Liver (tissue), 9 donors: Measurements from ENCODE around the gene CDC25A. TPM values are rescaled to one million over a fixed set of nuclear protein-coding genes. Genes with fewer than 3 reads are reported as not detected.
A peak's percentile ranks its signal among the peaks of the same experiment; 100 is the strongest.

Experiments
- DNase-seq: peaks from one replicate; pipeline ENCODE4 v3.0.0-alpha.2; 2017; ENCODE audit warnings: low spot score
- H3K27ac ChIP-seq, 2 donors: one replicate each; pipeline ENCODE4 v1.7.0; 2013; ENCODE audit warnings: inconsistent platforms in 2 of 2, low read length in 2 of 2, control low read depth in 1 of 2, low read depth in 1 of 2, mild to moderate bottlenecking in 1 of 2
- H3K27me3 ChIP-seq, 4 donors: one replicate each; pipeline versions ENCODE4 v1.6.1 to v1.7.0; 2013; ENCODE audit warnings: low read length in 3 of 4, inconsistent platforms in 1 of 4, mild to moderate bottlenecking in 1 of 4, moderate library complexity in 1 of 4; ENCODE audit not compliant: control insufficient read depth in 4 of 4, insufficient read depth in 4 of 4
- H3K36me3 ChIP-seq, 4 donors: one replicate each; pipeline versions ENCODE4 v1.6.1 to v1.7.0; 2013; ENCODE audit warnings: low read length in 3 of 4, mild to moderate bottlenecking in 3 of 4, low read depth in 1 of 4, moderate library complexity in 1 of 4; ENCODE audit not compliant: control insufficient read depth in 4 of 4, insufficient read depth in 3 of 4
- H3K4me1 ChIP-seq, 4 donors: one replicate each; pipeline versions ENCODE4 v1.6.1 to v1.7.0; 2013; ENCODE audit warnings: low read length in 3 of 4, mild to moderate bottlenecking in 3 of 4, moderate library complexity in 1 of 4; ENCODE audit not compliant: control insufficient read depth in 4 of 4, insufficient read depth in 4 of 4
- H3K4me3 ChIP-seq, 3 donors: one replicate each; pipeline versions ENCODE4 v1.6.1 to v1.7.0; 2013; ENCODE audit warnings: low read length in 3 of 3, control low read depth in 1 of 3, low read depth in 1 of 3, mild to moderate bottlenecking in 1 of 3
- H3K9ac ChIP-seq, 2 donors: one replicate each; pipeline ENCODE4 v1.7.0; 2013; ENCODE audit warnings: low read length in 2 of 2, mild to moderate bottlenecking in 2 of 2, moderate library complexity in 2 of 2, control low read depth in 1 of 2, low read depth in 1 of 2
- H3K9me3 ChIP-seq, 4 donors: one replicate each; pipeline versions ENCODE4 v1.6.1 to v1.7.0; 2013; ENCODE audit warnings: low read length in 3 of 4; ENCODE audit not compliant: control insufficient read depth in 4 of 4
- FOXA2 ChIP-seq: IDR thresholded peaks from 2 replicates; pipeline ENCODE4 v1.6.1; 2016; ENCODE audit warnings: antibody characterized with exemption
- GABPA ChIP-seq, 2 donors: IDR thresholded peaks in 1 of 2; conservative IDR thresholded peaks in 1 of 2; 2 replicates each; pipeline ENCODE4 v1.6.1; 2016; ENCODE audit warnings: antibody characterized with exemption in 2 of 2, mild to moderate bottlenecking in 1 of 2, moderate library complexity in 1 of 2
- HNF4A ChIP-seq, 2 donors: conservative IDR thresholded peaks; 2 replicates each; pipeline ENCODE4 v1.6.1; 2016; ENCODE audit warnings: antibody characterized with exemption in 2 of 2, mild to moderate bottlenecking in 2 of 2
- JUND ChIP-seq, 2 donors: IDR thresholded peaks; 2 replicates each; pipeline ENCODE4 v1.6.1; 2016; ENCODE audit warnings: antibody characterized with exemption in 2 of 2
- NR2F2 ChIP-seq: IDR thresholded peaks from 2 replicates; pipeline ENCODE4 v1.6.1; 2016; ENCODE audit warnings: antibody characterized with exemption
- RAD21 ChIP-seq, 2 donors: IDR thresholded peaks; 2 replicates each; pipeline ENCODE4 v1.6.1; 2016; ENCODE audit warnings: antibody characterized with exemption in 2 of 2, mild to moderate bottlenecking in 2 of 2
- RXRA ChIP-seq, 2 donors: IDR thresholded peaks; 2 replicates each; pipeline ENCODE4 v1.6.1; 2017 to 2018; ENCODE audit warnings: antibody characterized with exemption in 2 of 2, mild to moderate bottlenecking in 1 of 2
- SP1 ChIP-seq: IDR thresholded peaks from 2 replicates; pipeline ENCODE4 v1.6.1; 2018; ENCODE audit warnings: antibody characterized with exemption, mild to moderate bottlenecking
- TAF1 ChIP-seq: conservative IDR thresholded peaks from 2 replicates; pipeline ENCODE4 v1.6.1; 2016; ENCODE audit warnings: antibody characterized with exemption, mild to moderate bottlenecking
- YY1 ChIP-seq: IDR thresholded peaks from 2 replicates; pipeline ENCODE4 v1.6.1; 2016; ENCODE audit warnings: antibody characterized with exemption, mild to moderate bottlenecking
- WGBS: extraction: QIAGEN DNeasy Blood & Tissue Kit; methylation state at CpG from one replicate; pipeline ENCODE4 v1.1.7; 2013; 5-methylcytosine and 5-hydroxymethylcytosine counted together
- polyA plus RNA-seq, 2 donors: library from polyadenylated mRNA; stranded (reverse) in 1 of 2; unstranded in 1 of 2; fragments of 200-250 nt in 1 of 2; fragments of >200 nt in 1 of 2; fragmentation: Nextera tagmentation in 1 of 2; extraction: Ambion mirVana in 1 of 2; gene quantifications; one replicate each; pipeline versions ENCODE4 v1.2.1 to v1.2.3, GENCODE V29; 2013 to 2015
- total RNA-seq, 2 donors: library from RNA; depleted of rRNA; stranded (reverse); fragments of >200 nt; gene quantifications; one replicate each; pipeline ENCODE4 v1.2.3, GENCODE V29; 2014
- TF ChIP-seq, protein P1 (sequence below): IDR thresholded peaks from 2 replicates; pipeline ENCODE4 v1.6.1; 2016; ENCODE audit warnings: antibody characterized with exemption
- TF ChIP-seq, protein P2 (sequence below): IDR thresholded peaks from 2 replicates; pipeline ENCODE4 v1.6.1; 2016; ENCODE audit warnings: antibody characterized with exemption
- TF ChIP-seq, protein P3 (sequence below): fragments of 150-350 bp; IDR thresholded peaks from 2 replicates; pipeline ENCODE4 v1.5.1; 2017; ENCODE audit warnings: improper control_type of control experiment, low read depth, low read length; ENCODE audit not compliant: missing input control
- TF ChIP-seq, protein P4 (sequence below): IDR thresholded peaks from 2 replicates; pipeline ENCODE4 v1.6.1; 2016; ENCODE audit warnings: antibody characterized with exemption, mild to moderate bottlenecking
- TF ChIP-seq, protein P5 (sequence below): IDR thresholded peaks from 2 replicates; pipeline ENCODE4 v1.6.1; 2016; ENCODE audit warnings: antibody characterized with exemption
- donor health status: healthy.
- donor health status: healthy.
- donor health status: healthy.
- donor health status: healthy.
- donor health status: healthy.

CDC25A gene
- total and polyA plus RNA-seq, 4 donors: 0.18 to 29.6 (median 0.60) TPM

DNA sequence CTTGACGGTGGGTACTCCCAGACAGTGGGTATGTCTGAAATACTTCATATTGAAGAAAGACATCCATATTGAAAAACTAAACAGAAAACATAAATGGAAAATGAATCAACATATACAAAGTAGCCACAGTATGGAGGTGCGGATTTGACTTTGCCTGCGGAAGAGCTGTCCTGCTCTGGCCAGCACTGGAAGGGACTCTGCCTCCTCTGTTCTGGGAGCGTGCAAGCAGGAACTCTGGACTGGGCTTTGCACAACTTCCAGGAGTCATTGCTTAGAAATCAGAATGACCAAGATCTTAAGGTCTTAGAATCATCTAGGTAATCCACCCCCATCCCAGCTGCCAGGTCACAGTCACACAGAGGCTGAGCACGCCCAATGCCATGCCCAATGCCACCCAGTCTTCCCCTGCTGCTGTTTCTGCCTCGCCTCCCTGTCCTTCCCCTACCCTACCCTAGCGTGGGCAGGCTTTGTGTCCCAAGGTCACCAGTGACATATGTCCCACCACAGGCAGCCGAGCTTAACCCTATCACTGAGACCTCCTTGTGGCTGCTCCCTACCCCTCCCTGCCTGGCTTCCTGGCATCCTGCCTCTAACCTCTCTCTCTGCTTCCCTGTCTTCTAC is 36.3 kb downstream of the CDC25A start:
- no peaks in the 10 kb centered on the region for H3K27me3 ChIP-seq
- H3K9ac ChIP-seq: no peak overlapping the region
- 40% methylated on average over 8 of the region's 8 CpGs for WGBS
- H3K36me3 ChIP-seq: no peaks in the 10 kb centered on the region
- no peaks in the 10 kb centered on the region for H3K9me3 ChIP-seq
- no peak overlapping the region for H3K4me3 ChIP-seq
- peaks cover 0 to 8% (median 4%) of the 10 kb centered on the region in 4 donors for H3K4me1 ChIP-seq
- DNase-seq: no peak
- TF ChIP-seq HNF4A (conservative IDR thresholded peaks at IDR 0.05): peak; percentile 38 to 45
- TF ChIP-seq GABPA (IDR thresholded peaks at IDR 0.05 in 1 of 2, conservative IDR thresholded peaks at IDR 0.05 in 1 of 2): no peak
- peak in 1 of 2 donors; percentile 22 for TF ChIP-seq RAD21 (IDR thresholded peaks at IDR 0.05)
- H3K27ac ChIP-seq: peak overlapping the region in 1 of 2 donors; percentile 3

DNA sequence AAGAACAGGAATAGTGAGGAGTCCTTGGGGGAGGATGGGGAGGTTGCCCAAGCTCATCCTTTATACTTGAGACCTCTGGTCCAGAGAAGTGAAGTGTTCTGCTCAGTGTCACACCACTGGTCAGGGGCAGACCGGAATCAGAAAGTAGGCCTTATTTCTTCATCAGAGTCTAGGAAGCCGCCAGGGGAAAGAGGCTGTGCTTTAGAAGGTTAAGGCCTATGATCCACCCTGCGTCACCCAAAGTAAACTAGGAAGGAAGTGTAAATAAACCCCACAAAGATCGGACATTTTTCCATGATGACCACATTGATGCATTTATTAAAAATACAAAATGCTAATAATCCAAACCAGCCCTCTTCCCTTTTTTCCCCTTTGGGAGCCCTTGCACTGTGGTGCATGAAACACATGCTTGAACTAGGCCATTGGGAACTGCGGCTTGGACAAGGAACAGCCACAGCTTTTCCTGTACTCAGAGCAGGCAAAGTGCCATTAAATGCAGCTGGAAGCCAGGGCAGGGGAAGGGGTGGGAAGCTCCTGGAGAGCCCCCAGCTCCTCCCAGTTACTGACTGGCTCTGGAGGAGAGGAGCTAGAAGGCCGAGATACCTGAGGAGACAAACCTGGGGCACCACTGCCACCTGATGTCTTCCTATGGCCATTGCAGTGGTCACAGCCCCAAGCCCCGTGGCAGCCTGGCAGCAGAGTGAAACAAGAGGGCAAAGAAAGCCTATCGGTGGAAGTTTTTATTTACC is 37.0 kb downstream of the CDC25A start:
- no peaks in the 10 kb centered on the region for H3K36me3 ChIP-seq
- H3K9me3 ChIP-seq: no peaks in the 10 kb centered on the region
- H3K27ac ChIP-seq: no peak overlapping the region
- no peak overlapping the region for H3K9ac ChIP-seq
- H3K4me1 ChIP-seq: peaks cover 0 to 8% (median 4%) of the 10 kb centered on the region in 4 donors
- TF ChIP-seq, protein P1, sequence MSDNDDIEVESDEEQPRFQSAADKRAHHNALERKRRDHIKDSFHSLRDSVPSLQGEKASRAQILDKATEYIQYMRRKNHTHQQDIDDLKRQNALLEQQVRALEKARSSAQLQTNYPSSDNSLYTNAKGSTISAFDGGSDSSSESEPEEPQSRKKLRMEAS: no peak
- TF ChIP-seq YY1 (peak; percentile 15), HNF4A (conservative IDR thresholded peaks at IDR 0.05) (no peak), RAD21 (IDR thresholded peaks at IDR 0.05) (peak; percentile 96 to 97), SP1 (no peak), NR2F2 (peak; percentile 55), RXRA (IDR thresholded peaks at IDR 0.05) (peak in 1 of 2 donors; percentile 10), JUND (IDR thresholded peaks at IDR 0.05) (no peak), FOXA2 (no peak)
- TF ChIP-seq, protein P2, sequence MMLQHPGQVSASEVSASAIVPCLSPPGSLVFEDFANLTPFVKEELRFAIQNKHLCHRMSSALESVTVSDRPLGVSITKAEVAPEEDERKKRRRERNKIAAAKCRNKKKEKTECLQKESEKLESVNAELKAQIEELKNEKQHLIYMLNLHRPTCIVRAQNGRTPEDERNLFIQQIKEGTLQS: no peak
- TF ChIP-seq, protein P3, sequence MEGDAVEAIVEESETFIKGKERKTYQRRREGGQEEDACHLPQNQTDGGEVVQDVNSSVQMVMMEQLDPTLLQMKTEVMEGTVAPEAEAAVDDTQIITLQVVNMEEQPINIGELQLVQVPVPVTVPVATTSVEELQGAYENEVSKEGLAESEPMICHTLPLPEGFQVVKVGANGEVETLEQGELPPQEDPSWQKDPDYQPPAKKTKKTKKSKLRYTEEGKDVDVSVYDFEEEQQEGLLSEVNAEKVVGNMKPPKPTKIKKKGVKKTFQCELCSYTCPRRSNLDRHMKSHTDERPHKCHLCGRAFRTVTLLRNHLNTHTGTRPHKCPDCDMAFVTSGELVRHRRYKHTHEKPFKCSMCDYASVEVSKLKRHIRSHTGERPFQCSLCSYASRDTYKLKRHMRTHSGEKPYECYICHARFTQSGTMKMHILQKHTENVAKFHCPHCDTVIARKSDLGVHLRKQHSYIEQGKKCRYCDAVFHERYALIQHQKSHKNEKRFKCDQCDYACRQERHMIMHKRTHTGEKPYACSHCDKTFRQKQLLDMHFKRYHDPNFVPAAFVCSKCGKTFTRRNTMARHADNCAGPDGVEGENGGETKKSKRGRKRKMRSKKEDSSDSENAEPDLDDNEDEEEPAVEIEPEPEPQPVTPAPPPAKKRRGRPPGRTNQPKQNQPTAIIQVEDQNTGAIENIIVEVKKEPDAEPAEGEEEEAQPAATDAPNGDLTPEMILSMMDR: peak; percentile 89
- peak; percentile 59 for DNase-seq
- H3K4me3 ChIP-seq: no peak overlapping the region
- 40% methylated on average over 8 of the region's 8 CpGs for WGBS
- H3K27me3 ChIP-seq: no peaks in the 10 kb centered on the region

DNA sequence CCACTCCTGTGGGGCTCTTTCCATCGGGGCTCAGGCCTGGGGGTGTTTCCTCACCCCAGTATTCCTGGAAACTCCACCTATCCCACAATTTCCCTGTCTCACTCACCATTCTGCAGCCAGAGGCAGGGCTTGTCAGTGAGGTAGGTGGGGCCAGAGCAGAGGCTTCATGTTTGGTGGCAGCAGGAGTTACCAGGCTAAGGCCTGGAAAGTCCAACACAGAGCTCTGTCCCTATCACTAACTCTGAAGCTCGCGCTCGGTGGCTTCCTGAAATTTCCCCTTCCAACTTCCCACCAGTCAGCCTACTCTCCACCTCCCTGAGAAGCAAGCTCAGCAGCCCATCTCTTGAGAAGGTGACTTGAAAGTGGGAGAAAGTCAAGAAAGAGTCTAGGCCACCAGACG is 44.2 kb downstream of the CDC25A start:
- Histone ChIP-seq H3K36me3 (no peaks in the 10 kb centered on the region), H3K4me3 (no peak overlapping the region), H3K9me3 (no peaks in the 10 kb centered on the region), H3K9ac (no peak overlapping the region), H3K27me3 (no peaks in the 10 kb centered on the region), H3K4me1 (no peaks in the 10 kb centered on the region), H3K27ac (no peak overlapping the region)
- 83% methylated on average over 5 of the region's 5 CpGs for WGBS
- DNase-seq: no peak
- no peak for TF ChIP-seq RAD21 (IDR thresholded peaks at IDR 0.05)
- TF ChIP-seq, protein P1: no peak
- TF ChIP-seq TAF1: no peak
- TF ChIP-seq, protein P4, sequence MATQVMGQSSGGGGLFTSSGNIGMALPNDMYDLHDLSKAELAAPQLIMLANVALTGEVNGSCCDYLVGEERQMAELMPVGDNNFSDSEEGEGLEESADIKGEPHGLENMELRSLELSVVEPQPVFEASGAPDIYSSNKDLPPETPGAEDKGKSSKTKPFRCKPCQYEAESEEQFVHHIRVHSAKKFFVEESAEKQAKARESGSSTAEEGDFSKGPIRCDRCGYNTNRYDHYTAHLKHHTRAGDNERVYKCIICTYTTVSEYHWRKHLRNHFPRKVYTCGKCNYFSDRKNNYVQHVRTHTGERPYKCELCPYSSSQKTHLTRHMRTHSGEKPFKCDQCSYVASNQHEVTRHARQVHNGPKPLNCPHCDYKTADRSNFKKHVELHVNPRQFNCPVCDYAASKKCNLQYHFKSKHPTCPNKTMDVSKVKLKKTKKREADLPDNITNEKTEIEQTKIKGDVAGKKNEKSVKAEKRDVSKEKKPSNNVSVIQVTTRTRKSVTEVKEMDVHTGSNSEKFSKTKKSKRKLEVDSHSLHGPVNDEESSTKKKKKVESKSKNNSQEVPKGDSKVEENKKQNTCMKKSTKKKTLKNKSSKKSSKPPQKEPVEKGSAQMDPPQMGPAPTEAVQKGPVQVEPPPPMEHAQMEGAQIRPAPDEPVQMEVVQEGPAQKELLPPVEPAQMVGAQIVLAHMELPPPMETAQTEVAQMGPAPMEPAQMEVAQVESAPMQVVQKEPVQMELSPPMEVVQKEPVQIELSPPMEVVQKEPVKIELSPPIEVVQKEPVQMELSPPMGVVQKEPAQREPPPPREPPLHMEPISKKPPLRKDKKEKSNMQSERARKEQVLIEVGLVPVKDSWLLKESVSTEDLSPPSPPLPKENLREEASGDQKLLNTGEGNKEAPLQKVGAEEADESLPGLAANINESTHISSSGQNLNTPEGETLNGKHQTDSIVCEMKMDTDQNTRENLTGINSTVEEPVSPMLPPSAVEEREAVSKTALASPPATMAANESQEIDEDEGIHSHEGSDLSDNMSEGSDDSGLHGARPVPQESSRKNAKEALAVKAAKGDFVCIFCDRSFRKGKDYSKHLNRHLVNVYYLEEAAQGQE: no peak
- no peak for TF ChIP-seq SP1
- TF ChIP-seq, protein P5, sequence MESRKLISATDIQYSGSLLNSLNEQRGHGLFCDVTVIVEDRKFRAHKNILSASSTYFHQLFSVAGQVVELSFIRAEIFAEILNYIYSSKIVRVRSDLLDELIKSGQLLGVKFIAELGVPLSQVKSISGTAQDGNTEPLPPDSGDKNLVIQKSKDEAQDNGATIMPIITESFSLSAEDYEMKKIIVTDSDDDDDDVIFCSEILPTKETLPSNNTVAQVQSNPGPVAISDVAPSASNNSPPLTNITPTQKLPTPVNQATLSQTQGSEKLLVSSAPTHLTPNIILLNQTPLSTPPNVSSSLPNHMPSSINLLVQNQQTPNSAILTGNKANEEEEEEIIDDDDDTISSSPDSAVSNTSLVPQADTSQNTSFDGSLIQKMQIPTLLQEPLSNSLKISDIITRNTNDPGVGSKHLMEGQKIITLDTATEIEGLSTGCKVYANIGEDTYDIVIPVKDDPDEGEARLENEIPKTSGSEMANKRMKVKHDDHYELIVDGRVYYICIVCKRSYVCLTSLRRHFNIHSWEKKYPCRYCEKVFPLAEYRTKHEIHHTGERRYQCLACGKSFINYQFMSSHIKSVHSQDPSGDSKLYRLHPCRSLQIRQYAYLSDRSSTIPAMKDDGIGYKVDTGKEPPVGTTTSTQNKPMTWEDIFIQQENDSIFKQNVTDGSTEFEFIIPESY: no peak
- TF ChIP-seq, protein P2: no peak
- no peak for TF ChIP-seq GABPA (IDR thresholded peaks at IDR 0.05 in 1 of 2, conservative IDR thresholded peaks at IDR 0.05 in 1 of 2)
- no peak for TF ChIP-seq RXRA (IDR thresholded peaks at IDR 0.05)
